Kidney glomerular epithelial cell (primary cell): ENCODE measurements around the gene LENEP.

Source experiments
- DNase-seq: peaks from one replicate; lab custom pipeline; 2025; lab: John Stamatoyannopoulos, UW

LENEP gene

DNA sequence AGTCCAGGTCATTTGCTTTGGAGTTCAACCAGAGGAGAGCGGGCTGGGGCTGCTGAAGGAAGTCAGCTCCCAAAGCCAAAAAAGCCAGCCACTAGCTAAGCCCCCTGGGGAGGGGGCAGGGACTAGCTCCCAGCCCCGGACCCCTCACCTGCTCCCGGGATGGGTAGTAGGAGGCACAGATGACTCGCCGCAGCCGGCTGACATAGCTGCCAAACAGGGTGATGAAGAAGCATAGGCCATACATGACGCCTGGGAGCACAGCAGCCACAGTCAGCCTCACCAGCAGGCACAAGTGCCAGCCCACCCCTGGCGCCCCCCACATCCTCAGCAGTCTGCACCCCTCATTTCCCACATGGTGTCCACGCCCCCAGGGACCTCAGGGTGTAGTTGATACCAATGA is 32.8 kb downstream of the LENEP start:
- DNase-seq = no peak

DNA sequence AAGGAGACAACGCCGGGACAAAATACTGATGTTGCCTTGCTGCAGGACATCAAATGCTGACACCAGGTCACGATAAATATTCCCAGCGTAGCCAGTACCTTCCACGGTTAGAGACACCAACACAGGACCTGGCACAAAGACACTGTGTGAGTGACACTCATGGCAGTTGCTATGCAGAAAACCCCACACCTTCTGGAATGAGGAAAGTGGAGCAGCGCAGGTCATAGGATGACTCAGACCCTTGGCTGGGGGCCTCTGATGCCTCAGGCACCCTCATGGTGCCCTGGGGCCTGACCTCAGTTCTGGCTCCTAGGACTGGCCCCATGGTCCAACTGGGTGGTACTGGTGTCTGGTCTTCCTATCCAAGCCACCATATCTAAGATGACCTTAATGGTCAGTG is 33.2 kb downstream of the LENEP start:
- no peak for DNase-seq

DNA sequence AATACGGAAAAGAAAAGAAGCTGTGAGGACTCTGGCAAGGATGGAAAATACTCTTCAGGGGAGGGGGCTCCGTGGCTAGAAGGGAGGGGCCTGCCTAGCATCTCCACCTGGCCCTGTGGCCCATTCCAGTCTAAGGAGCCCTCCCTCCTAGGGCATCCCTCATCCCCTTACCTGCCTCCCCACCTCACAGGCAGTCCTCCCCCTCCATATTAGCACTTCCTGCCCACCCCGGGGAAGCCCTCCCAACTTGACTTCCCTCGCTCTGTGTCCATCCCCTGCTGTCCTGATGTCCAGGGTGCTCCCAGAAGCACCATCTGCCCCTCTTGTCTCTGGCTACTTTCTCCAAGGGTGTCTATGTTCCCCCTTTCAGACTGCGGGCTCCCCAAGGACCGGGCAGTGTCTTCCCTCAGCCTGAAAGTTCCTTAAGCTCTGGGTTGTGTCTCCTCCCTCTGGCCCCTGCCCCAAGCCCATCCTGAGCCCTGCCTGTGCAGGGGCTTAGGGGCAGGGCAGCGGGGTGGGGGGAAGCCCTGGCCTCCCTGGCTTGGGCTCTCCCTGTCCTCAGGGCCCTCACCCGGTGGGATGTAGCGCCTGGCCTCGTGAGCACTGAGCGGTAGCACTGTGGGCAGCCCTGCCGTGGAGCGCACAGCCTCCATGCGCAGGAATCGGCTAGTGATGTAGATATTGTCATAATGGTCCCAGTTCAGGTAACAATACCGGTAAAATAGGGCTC is 36.3 kb downstream of the LENEP start:
- no peak for DNase-seq

DNA sequence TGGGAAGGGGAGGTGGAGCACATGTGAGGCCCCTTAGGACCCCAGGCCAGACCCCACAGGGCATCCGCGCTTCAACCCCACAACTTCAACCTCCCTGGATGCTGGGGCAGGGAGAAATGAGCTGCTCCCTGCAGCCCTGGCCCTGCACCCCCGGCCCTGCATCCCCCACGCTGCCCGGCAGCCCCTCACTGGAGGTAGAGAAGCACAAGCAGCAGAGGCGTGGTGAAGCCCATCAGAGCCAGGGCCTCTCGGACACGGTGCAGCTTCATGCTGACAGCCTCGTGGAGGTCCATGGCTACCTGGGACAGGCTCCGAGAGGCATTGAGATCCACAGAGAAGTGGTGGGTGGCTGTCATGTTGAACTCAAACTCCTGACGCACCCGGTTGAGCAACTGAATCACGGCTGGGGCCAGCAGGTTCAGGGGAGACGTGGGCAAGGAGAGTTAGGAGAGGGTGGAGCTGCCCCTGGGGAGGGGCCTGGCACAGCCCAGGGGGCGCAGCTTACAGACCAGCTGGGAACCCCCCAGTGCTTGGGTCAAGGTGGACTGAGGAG is 36.9 kb downstream of the LENEP start:
- DNase-seq = no peak

DNA sequence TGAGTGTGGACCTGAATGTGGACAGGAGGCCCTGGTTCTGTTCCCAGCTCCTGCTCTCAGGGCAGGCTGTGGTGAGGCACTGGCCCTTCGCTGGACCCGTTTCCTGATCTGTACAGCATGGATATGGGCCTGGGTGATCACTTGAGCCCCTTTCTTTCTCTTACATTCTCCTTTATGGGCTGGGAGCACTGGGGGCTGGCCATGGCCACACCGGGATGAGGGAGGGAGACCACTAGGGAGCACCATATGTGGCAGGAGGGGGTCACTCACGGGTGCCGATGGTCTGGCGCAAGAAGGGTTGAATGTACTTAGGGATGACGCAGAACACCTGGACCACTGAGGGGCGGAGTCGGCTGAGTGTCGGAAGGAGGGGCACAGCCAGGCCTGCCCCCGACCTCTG is 37.5 kb downstream of the LENEP start:
- no peak for DNase-seq

DNA sequence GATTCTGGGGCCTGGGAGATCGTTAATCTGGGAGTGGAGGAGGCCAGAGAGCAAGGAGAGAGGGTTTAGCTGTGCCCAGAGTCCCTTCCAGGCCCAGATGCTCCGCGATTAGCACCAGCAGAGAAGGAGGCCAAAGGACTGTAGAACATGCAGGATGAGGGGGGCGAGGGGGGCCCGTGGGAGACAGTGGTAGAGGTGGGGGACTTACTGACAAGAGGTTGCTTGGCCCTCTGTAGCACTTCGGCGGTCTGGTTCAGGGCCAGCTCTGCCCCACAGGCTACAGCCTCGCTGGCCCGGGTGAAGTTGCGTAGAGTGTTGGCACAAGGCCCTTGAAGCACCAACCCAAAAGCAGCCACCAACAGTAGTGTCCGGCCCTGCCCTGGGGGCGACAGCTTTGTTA is 39.5 kb downstream of the LENEP start:
- DNase-seq = no peak

DNA sequence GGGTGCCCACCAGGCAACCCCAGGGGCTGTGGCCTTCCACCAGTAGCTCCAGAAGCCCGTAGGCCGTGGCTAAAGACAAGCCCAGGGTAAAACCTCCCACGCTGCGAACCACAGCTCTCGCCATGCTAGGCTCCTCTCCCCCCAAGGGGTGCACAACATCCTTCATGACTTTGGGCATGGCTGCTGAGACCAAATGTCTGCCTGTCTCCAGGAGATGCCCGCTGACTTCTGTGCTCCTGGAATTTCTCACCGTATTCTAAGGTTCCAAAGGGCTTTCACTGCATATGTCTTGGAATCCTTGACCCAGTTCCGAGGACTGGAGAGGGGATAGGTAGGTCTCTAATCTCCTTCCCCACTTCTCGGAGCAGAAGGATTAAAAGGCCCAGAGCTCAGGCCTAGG is 40.1 kb downstream of the LENEP start, which contains the start of the genes DCST1 and DCST2:
Gene DCST1, plus strand, starts transcription at position 301 of the 400 bp plus-strand sequence. CDS start 213 bp downstream, outside the sequence.
Gene DCST2, minus strand, starts transcription at position 258 of the 400 bp plus-strand sequence. Its CDS starts 80 bp downstream, at position 178.
- DNase-seq = no peak

DNA sequence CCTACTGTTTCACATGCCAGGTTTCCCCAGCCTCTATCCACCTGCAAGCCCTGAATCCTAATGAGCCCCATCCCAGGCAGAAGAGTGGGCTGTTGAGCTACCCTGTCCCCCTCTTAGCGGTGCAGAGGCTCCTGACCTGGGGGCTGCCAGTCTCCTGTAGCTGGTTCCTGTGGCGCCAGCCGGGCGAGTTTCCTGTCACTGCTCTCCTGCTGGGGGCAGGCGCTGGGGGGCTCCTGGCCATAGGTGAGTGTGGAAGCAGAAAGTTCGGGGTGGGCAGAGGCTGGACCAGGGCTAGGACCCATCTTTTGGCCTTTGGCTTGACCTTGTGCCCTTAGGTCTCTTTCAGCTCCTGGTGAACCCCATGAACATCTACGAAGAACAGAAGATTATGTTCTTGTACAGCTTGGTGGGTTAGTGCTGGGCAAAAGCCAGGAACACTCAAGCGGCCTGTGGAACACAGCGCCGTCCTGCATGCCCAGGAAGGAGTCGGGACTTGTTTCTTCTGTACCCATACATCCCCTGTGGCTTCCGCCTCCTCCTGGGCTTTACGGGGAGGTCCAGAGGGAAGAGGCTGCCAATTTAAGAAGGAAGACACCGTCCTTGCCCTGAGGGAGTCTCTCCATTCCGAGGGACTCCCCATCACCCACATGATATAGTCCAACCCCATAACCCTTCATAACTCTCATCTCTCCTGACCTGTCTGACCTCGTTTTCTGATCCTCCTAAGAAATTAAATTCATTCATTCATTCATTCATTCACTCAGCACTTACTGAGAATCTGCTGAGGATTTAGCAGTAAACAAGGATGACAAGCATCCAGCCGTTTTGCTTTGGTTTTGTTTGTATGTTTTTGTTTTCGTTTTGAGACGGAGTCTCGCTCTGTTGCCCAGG is 41.2 kb downstream of the LENEP start:
- DNase-seq = no peak

DNA sequence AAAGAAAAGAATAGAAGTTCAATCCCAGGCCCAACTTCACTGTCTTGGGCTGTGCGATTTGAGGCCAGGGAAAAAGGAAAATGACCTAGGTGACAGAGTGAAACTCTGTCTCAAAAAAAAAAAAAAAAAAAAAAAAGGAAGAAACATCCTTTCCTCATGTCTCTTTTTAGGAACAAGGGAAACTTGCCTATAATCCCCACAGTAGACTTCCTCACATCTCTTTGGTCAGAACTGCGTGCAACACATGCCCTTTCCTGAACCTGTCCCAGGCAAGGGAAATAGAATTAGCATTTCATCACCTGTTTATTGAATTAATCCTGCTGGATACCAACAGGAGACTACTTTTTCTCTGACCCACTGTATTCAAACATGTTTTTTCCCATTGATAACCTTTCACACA is 42.5 kb downstream of the LENEP start:
- no peak for DNase-seq

DNA sequence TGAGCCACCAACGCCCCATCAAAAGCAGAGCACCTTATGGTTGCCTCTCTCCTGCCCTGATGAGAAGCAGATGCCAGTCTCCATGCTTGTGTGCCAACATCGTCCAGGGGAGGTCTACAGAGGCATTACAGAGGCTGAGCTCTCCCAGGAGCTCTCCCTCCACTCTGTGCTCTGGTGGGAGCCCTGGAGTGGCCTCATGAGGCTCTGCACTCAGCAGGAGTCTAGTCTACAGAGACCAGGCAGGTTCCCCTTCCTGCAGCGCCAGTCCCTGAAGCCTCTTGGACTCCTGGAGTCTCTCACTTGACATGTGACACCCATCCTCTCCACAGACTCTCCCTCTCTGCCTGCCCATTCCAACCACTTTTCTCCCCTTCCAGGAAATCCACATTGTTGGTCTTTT is 43.7 kb downstream of the LENEP start:
- no peak for DNase-seq

DNA sequence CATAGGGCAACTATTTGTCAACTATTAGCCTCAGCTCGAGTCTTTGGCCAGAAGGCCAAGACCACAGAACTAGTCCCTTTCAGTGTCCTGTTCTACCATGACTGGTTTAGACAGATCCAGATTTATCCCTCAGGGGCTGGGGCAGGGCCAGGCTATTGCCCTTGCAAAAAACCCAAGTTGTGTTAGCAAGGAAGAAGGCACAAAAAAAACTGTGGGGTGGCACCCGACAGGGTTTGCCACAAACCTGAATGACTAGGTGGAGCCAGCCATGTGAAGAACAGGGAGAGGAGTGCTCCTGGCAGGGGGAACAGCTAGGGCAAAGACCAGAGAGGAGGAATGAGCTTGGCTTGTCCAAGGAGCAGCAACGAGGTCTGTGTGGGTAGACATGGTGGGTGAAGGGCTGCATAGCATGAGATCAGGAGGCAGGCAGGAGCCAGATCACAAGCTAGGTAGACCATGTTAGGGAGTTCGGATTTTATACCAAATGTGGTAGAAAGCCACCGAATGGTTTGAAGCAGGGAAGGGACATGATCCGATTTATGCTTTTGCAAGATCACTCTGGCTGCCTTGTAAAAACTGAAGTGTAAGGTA is 44.6 kb downstream of the LENEP start:
- DNase-seq = no peak

DNA sequence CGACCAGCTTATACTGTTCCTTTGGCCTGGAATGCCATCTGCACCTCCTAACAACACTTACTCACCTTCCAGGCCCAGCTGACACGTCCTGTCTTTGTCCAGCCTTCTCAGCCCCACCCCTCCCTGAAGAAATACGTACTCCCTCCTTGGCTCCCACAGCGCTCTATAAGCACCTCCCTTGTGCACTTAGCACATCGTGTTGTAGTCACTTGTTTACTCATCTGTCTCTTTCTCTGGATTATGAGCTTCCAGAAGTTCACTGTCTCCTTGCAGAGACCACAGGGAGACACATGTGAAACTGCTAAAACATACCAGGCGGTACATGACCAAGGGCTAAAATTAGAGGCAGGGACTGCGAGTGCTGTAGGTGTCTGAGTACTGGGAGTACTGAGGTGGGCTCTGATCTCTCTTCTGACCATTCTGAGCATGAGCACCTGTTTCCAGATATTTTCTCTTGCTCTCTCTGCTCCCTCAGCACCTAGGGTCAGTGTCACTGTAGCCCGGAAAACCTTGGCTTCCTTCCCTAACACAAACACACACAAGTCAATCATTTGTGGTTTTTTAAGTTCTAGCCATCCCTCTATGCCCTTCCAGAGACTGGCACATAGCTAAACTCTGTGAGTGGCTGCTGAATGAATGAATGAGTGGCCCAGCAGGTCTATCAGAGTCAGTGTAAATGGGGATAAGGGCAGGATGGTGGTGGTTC is 45.4 kb downstream of the LENEP start:
- peak; percentile 29 for DNase-seq

DNA sequence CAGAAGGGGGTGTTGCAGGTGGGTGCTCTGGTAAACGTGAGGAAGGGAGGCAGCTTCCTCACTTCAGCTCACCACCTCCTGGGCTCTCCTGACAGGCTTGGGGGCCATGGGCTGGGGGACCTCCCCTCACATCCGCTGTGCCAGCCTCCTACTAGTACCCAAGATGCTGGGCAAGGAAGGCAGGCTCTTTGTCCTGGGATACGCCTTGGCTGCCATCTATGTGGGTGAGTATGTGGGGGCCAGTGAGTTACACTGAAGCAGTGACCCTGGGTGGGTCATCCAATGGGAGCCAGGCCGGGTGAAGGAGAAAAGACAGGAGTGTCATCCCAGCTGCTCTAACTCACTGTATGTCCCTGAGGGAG is 45.9 kb downstream of the LENEP start:
- no peak for DNase-seq

DNA sequence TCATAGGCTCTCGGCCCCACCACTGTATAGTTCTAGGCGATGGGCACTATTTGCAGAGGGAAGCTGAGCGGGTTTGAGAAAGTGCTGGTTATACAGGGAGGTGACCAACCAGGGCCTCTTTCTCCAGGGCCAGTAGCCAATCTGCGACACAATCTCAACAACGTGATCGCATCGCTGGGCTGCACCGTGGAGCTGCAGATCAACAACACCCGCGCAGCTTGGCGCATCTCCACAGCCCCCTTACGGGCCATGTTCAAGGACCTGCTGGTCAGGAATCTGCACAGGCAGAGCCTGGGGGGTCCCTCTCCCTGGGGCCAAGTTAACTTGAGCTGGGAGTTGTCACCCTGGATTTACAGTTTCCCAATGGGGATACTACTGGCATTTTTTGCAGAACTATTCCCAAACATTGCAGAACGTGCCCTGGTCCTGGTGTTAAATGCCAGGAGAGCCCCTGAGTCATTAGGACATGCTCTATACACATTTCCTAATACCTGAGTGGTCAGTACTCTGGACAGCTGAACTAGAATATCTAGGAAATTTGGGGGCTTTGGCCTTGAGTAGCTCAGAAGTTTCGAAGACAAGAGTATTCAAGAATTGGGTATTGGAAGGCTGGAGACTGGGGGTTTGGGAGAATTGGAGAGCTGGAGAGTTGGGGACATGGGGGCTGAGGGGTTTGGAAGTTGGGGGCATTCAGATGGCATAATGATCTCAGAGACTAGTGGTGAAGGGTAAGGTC is 47.1 kb downstream of the LENEP start:
- no peak for DNase-seq

DNA sequence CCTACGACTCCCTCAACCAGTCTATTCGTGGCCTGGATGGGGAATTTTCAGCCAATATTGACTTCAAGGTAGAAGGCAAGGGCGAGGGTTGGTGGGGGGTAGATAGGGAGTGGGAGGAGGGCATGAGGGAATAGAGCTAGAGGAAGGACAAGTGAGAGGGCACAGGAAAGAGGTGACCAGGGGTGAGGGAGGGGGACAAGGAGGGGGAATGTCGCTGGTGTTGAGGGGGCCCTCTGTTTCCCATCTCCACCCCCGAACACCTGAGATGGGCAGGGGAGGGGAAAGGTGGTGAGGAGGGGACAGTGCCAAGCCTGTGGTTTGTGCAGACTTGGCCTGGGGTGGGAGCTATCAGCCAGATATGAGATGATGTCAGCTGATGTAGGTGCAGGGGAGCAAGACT is 49.4 kb downstream of the LENEP start:
- DNase-seq = no peak

DNA sequence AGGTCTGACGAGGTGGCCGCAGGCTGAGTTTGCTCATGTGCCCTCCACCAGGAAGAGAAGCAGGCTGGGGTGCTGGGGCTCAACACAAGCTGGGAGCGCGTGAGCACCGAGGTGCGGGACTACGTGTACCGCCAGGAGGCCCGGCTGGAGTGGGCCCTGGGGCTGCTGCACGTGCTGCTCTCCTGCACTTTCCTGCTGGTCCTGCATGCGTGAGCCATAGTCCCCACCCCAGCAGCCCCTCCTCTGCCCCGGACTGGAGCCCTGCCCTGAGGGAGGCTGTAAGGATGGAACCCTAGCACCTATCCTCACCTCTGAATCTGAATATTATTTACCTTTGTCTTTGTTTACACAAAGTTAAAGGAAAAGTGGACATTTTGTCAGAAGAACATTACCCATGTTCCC is 49.9 kb downstream of the LENEP start:
- DNase-seq = no peak

DNA sequence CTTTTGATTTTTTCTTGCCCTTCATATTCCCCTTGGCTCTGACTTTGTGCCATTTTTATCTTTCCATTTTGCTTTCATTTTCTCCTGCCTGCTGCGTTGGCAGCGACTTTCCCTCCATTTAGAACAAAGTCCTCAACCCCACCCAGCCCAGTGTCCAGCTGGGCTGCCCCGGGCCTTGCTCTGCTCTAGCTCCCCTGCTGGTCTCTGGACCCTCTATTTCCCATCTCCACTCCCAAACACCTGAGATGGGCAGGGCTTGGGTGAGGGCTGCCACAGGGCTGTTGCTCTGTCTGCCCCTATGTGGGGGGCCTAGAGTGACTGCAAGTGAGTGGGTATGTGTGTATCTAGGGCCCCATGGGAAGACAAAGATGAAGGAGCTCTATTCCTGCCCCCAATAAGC is 50.4 kb downstream of the LENEP start:
- no peak for DNase-seq
